Measurements from ENCODE around the gene CDC27.

DNA sequence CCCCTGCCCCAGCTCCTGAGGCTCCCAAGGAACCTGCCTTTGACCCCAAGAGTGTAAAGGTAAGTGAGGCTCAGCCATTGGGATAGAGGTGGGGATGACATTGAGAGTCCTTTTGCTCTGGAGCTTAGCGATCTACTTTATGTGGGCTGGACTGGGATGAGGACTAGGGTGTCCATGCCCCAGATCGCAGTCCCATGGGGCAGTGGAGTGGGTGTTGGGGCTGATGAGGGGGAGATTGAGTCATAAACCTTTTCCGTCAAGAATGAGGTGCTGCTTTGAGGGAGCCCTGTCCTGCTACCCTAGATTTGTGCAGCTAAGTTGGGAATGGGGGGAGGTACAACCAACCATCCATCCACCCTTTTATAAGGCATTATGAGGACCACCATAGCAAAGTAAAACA, 20.4 kb upstream of the CDC27 start:
- TF ChIP-seq, protein P1, sequence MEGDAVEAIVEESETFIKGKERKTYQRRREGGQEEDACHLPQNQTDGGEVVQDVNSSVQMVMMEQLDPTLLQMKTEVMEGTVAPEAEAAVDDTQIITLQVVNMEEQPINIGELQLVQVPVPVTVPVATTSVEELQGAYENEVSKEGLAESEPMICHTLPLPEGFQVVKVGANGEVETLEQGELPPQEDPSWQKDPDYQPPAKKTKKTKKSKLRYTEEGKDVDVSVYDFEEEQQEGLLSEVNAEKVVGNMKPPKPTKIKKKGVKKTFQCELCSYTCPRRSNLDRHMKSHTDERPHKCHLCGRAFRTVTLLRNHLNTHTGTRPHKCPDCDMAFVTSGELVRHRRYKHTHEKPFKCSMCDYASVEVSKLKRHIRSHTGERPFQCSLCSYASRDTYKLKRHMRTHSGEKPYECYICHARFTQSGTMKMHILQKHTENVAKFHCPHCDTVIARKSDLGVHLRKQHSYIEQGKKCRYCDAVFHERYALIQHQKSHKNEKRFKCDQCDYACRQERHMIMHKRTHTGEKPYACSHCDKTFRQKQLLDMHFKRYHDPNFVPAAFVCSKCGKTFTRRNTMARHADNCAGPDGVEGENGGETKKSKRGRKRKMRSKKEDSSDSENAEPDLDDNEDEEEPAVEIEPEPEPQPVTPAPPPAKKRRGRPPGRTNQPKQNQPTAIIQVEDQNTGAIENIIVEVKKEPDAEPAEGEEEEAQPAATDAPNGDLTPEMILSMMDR (IDR thresholded peaks at IDR 0.05): no peak
- TF ChIP-seq ZFX (IDR thresholded peaks at IDR 0.05; ENCODE audit: borderline replicate concordance): no peak
